ENCODE results near the gene EXO5.
"Not testable (repeated sequence)": the region's sequence is repeated elsewhere in the genome, so short reads cannot be mapped to it uniquely, and the experiment has no call there.

The EXO5 gene

DNA sequence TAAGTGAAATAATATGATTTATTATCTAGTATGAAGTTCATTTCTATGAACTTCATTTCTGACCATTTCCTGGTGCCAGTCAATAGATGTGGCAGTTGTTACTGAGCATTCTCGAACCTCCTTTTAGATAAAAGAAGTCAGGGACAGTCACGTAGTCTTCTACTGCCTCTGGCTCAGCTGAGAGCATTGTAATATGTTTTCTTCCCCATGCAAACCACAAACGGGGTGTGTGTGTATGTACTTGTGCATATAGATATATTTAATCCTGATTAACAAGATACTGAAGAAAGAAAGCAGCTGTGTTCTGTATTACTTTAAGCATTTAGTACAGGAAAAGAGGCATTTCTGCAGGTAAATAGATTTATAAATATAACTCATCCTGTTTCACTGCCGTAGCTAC is 44.5 kb downstream of the EXO5 start:
- DNase-seq (ENCODE audit: low read depth), result no peak

DNA sequence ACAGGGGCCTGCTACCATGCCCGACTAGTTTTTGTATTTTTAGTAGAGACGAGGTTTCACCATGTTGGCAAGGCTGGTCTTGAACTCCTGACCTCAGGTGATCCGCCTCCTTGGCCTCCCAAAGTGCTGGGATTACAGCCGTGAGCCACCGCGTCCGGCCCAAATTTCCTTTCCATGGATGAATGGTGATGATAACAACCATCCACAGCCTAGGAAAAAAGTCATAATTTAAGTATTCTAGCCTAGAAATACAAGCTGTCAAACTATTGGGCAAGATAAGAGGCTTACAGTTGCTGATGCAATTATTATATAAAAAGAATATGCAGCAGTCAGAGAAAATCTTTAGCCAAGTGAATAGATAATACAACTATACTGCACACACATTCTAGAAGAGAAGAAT is 46.2 kb downstream of the EXO5 start:
- not testable (repeated sequence) for DNase-seq (ENCODE audit: low read depth)

DNA sequence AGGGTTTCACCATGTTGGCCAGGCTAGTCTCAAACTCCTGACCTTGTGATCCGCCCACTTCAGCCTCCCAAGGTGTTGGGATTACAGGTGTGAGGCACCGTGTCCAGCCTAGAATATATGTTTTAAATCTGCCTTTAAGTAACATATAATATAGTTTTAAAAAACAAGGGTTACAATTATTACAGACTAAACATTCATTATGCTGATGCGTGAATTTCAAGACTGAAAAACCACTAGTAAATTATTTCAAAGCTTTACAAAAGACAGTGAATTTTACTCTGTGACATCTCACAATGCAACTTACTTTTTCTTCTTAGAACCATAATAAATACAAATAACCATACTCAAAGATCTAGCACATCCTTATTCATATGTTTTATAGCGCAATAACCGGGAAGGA is 47.6 kb downstream of the EXO5 start:
- no peak for DNase-seq (ENCODE audit: low read depth)

DNA sequence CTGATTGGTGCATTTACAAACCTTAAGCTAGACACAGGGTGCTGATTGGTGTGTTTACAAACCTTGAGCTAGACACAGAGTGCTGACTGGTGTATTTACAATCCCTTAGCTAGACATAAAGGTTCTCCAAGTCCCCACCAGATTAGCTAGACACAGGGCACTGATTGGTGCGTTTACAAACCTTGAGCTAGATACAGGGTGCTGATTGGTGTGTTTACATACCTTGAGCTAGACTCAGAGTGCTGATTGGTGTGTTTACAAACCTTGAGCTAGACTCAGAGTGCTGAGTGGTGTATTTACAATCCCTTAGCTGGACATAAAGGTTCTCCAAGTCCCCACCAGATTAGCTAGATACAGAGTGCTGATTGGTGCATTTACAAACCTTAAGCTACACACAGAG is 49.7 kb downstream of the EXO5 start:
- DNase-seq (ENCODE audit: low read depth), result not testable (repeated sequence)

DNA sequence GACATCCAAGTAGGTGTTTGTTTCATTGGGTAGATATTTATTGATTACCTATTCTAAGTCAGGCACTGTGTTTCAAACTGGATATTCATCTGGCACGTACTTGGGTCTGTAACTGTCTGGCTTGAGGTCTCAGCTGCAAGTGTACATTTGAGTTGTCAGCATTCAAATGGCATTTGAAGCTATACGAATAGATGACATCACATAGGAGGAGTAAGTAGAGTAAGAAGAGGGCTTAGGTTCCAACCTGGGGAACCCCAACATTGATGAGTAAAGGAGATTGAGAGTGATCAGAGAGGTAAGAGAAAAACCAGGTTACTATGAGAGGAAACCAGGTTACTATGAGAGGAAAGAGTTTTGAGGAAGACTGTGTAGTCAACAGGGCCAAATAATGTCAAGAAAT is 53.6 kb downstream of the EXO5 start:
- DNase-seq (ENCODE audit: low read depth), result no peak

DNA sequence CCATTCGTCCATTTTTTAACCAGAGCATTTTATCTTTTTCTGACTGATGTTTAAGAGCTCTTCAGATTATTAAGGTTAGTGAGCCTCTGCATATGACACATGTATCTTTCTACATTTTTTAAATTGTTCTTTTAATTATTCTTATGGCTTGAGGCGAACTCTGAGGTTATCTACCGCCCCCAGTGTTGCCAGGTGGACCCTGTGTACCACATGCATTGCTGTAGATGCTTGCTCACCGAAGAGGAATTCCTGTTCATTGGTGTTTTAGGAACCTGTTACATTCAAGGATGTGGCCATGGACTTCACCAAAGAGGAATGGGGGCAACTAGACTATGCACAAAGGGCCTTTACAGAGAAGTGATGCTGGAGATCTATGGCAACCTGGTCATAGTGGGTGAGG is 54.7 kb downstream of the EXO5 start:
- DNase-seq (ENCODE audit: low read depth), result no peak

DNA sequence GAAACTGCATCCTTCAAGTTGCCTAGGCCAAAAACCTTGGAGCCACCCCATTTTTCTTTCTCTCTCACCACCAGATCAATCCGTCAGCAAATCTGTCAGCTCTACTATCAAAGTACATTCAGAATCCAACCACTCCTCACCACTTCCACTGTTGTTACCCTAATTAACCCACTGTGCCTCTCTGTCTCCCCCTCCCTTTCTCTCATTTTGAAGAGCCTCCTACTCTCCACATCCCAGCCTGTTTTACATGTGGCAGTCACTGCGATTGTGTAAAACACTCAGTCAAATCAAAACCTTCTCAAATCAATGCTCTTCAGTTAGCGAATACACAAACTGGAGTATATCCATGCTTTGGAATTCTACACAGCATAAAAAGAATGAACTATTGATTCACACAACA is 55.9 kb downstream of the EXO5 start:
- no peak for DNase-seq (ENCODE audit: low read depth)

DNA sequence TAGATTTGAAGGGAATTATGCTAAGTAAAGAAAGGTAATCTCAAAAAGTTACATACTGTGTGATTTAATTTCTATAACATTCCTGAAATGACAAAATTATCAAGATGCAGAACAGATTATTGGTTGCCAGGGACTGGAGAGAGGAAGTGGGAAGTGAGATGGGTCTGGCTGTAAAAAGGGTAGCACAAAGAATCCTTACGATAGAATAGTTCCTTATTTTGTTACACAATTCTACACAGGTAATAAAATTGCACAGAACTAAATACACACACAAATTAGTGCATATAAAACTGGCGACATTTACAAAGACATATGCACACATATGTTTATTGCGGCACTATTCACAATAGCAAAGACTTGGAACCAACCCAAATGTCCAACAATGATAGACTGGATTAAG is 56.3 kb downstream of the EXO5 start:
- no peak for DNase-seq (ENCODE audit: low read depth)

All from stimulated activated CD8-positive, alpha-beta memory T cell treated with anti-CD3 and anti-CD28 coated beads, Interleukin-15, amount 100 ng/mL, for 24 hours (primary cell).